CD14-positive monocyte (primary cell): ENCODE data around the gene SMC2. TPM values are rescaled to one million over a fixed set of nuclear protein-coding genes. Genes with fewer than 3 reads are reported as not detected.

Source experiments
- DNase-seq, 3 donors: peaks; one replicate each; pipeline ENCODE4 v3.0.0-alpha.2; 2011 to 2022
- H2AFZ ChIP-seq: 2 replicates; pipeline ENCODE4 v1.6.0; 2012; ENCODE audit warnings: mild to moderate bottlenecking, low read depth, low read length, inconsistent platforms; ENCODE audit not compliant: insufficient read depth, poor library complexity, severe bottlenecking
- H3K27ac ChIP-seq, 2 donors: 1 replicate in 1 of 2; 2 replicates in 1 of 2; pipeline ENCODE4 v1.5.1; 2012 to 2013; ENCODE audit warnings: low read length in 2 of 2, control low read depth in 1 of 2, inconsistent platforms in 1 of 2, low read depth in 1 of 2, mild to moderate bottlenecking in 1 of 2
- H3K27me3 ChIP-seq, 2 donors: one replicate each; pipeline versions ENCODE4 v1.6.0 to v1.6.1; 2011 to 2013; ENCODE audit warnings: low read length in 2 of 2; ENCODE audit not compliant: control insufficient read depth in 2 of 2, insufficient read depth in 2 of 2
- H3K36me3 ChIP-seq, 2 donors: replicated peaks in 1 of 2; 1 replicate in 1 of 2; 2 replicates in 1 of 2; pipeline versions ENCODE4 v1.5.1 to v1.6.1; 2012 to 2013; ENCODE audit warnings: low read length in 2 of 2, control low read depth in 1 of 2, inconsistent platforms in 1 of 2, mild to moderate bottlenecking in 1 of 2; ENCODE audit not compliant: insufficient read depth in 2 of 2, control insufficient read depth in 1 of 2
- H3K4me1 ChIP-seq, 2 donors: 1 replicate in 1 of 2; 2 replicates in 1 of 2; pipeline versions ENCODE4 v1.5.1 to v1.6.1; 2012 to 2013; ENCODE audit warnings: low read length in 2 of 2, control low read depth in 1 of 2, inconsistent platforms in 1 of 2, mild to moderate bottlenecking in 1 of 2, moderate library complexity in 1 of 2; ENCODE audit not compliant: insufficient read depth in 2 of 2, control insufficient read depth in 1 of 2
- H3K4me2 ChIP-seq: replicated peaks from 2 replicates; pipeline ENCODE3; 2012; ENCODE audit warnings: low read length, moderate library complexity, mild to moderate bottlenecking; ENCODE audit not compliant: poor library complexity, severe bottlenecking; ENCODE audit errors: extremely low read depth
- H3K4me3 ChIP-seq, 3 experiments: fragments of 200-600 bp in 1 of 3; sonication (generic) in 1 of 3; replicated peaks in 1 of 3; 1 replicate in 2 of 3; 2 replicates in 1 of 3; pipeline ENCODE4 v1.5.1; 2011 to 2013; ENCODE audit warnings: low read length in 3 of 3, mild to moderate bottlenecking in 3 of 3, control low read depth in 2 of 3, low read depth in 2 of 3, inconsistent platforms in 1 of 3, moderate library complexity in 1 of 3
- H3K79me2 ChIP-seq: 2 replicates; pipeline ENCODE4 v1.6.0; 2012; ENCODE audit warnings: mild to moderate bottlenecking, control low read depth, inconsistent platforms, low read length, moderate library complexity; ENCODE audit not compliant: insufficient read depth
- H3K9ac ChIP-seq: 2 replicates; pipeline ENCODE4 v1.6.0; 2017; ENCODE audit warnings: low read length, mild to moderate bottlenecking; ENCODE audit not compliant: insufficient read depth, poor library complexity, severe bottlenecking
- H3K9me3 ChIP-seq, 2 donors: replicated peaks in 1 of 2; 1 replicate in 1 of 2; 2 replicates in 1 of 2; pipeline versions ENCODE4 v1.5.1 to v1.6.1; 2012 to 2013; ENCODE audit warnings: low read length in 2 of 2, control low read depth in 1 of 2; ENCODE audit not compliant: control insufficient read depth in 1 of 2, insufficient read depth in 1 of 2
- H4K20me1 ChIP-seq: 2 replicates; pipeline ENCODE4 v1.6.0; 2012; ENCODE audit warnings: mild to moderate bottlenecking, low read length, control low read depth, moderate library complexity; ENCODE audit not compliant: insufficient read depth
- H3K27ac Mint-ChIP-seq, 7 donors: one replicate each; pipeline ENCODE4 v1.8.0; 2020; ENCODE audit warnings: mild to moderate bottlenecking in 7 of 7, mixed read lengths in 7 of 7, moderate library complexity in 6 of 7, inconsistent platforms in 2 of 7
- H3K27me3 Mint-ChIP-seq, 3 donors: one replicate each; pipeline ENCODE4 v1.8.0; 2021 to 2022; ENCODE audit warnings: low read depth in 3 of 3, mild to moderate bottlenecking in 3 of 3, mixed read lengths in 3 of 3, moderate library complexity in 3 of 3, inconsistent platforms in 1 of 3
- H3K36me3 Mint-ChIP-seq, 2 donors: one replicate each; pipeline ENCODE4 v1.8.0; 2020; ENCODE audit warnings: mixed read lengths in 2 of 2, inconsistent platforms in 1 of 2, mild to moderate bottlenecking in 1 of 2
- H3K4me1 Mint-ChIP-seq: one replicate; pipeline ENCODE4 v1.8.0; 2020; ENCODE audit warnings: mild to moderate bottlenecking, mixed read lengths
- H3K4me3 Mint-ChIP-seq, 2 donors: one replicate each; pipeline ENCODE4 v1.8.0; 2020; ENCODE audit warnings: mild to moderate bottlenecking in 2 of 2, mixed read lengths in 2 of 2, moderate library complexity in 1 of 2
- H3K9me3 Mint-ChIP-seq, 7 donors: one replicate each; pipeline ENCODE4 v1.8.0; 2020 to 2022; ENCODE audit warnings: mixed read lengths in 7 of 7, mild to moderate bottlenecking in 6 of 7, moderate library complexity in 6 of 7, inconsistent platforms in 2 of 7
- CTCF ChIP-seq: fragments of 200-600 bp; IDR thresholded peaks from one replicate; pipeline ENCODE4 v1.8.0; 2022; ENCODE audit warnings: antibody characterized with exemption, mild to moderate bottlenecking
- WGBS: methylation state at CpG from one replicate; pipeline ENCODE4 v1.1.5; 2013; ENCODE audit warnings: missing lambda C conversion rate; ENCODE audit not compliant: insufficient coverage; 5-methylcytosine and 5-hydroxymethylcytosine counted together
- intact Hi-C, 2 donors: fragments of 100-400 bp; cut with micrococcal nuclease; formaldehyde crosslinking; loops; one replicate each; pipeline versions ENCODE4 v1.15.0 to v1.15.1; 2023
- polyA plus RNA-seq, 3 donors: library from polyadenylated mRNA; depleted of rRNA in 1 of 3; unstranded in 2 of 3; stranded (reverse) in 1 of 3; fragments of 300-500 nt in 2 of 3; fragments of >200 nt in 1 of 3; fragmentation: Illumina TruSeq in 2 of 3; gene quantifications; 1 replicate in 2 of 3; 2 replicates in 1 of 3; pipeline ENCODE4 v1.2.3, GENCODE V29; 2012 to 2021

Gene SMC2
- polyA plus RNA-seq, 3 donors: 0.77 to 3.6 (median 2.7) TPM

GRCh38 chr9:104099630-104100029 lies 5.5 kb downstream of the SMC2 start:
- H4K20me1 ChIP-seq: no peaks in the 10 kb centered on the region
- Mint-ChIP-seq H3K4me3 (no peak overlapping the region), H3K36me3 (peaks cover 41 to 48% of the 10 kb centered on the region in 2 donors), H3K27me3 (no peaks in the 10 kb centered on the region), H3K4me1 (peaks cover 10% of the 10 kb centered on the region), H3K9me3 (no peaks in the 10 kb centered on the region), H3K27ac (no peak overlapping the region)
- no peak overlapping the region for H3K27ac ChIP-seq
- H3K9me3 ChIP-seq: no peaks in the 10 kb centered on the region
- intact Hi-C loops: no loop called here
- H3K4me1 ChIP-seq: peaks cover 7 to 9% of the 10 kb centered on the region in 2 donors
- DNase-seq: no peak
- no peak overlapping the region for H3K4me3 ChIP-seq
- no peak overlapping the region for H3K4me2 ChIP-seq
- peaks cover 44% of the 10 kb centered on the region for H3K79me2 ChIP-seq
- H3K9ac ChIP-seq: no peak overlapping the region
- WGBS: no CpG with 5 or more reads among the region's 1 CpG
- H3K27me3 ChIP-seq: no peaks in the 10 kb centered on the region
- TF ChIP-seq CTCF: no peak
- no peak overlapping the region for H2AFZ ChIP-seq
- peaks cover 32 to 49% of the 10 kb centered on the region in 2 donors for H3K36me3 ChIP-seq

DNA sequence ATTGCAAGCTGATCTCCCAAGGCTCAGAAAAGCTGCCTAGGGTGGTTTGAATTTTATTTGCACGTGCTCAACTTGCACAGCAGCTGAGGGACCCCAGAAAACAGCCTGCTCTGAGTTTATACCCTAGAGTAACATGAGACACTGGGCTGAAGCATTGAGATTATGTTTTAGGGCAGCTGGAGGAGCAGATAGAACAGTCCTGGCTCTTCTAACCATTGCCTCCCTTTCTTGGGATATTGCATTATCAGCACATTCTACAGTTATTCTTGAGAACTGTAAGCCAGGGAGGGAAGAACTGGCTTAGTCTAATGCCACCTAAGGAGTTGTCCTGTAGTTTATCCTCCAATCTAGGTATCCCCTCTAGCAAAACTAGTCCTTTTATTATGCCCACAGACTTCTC lies 10.3 kb downstream of the SMC2 start:
- peaks cover 0 to 2% (median 0%) of the 10 kb centered on the region in 7 donors for H3K9me3 Mint-ChIP-seq
- Histone ChIP-seq H3K9me3 (no peaks in the 10 kb centered on the region), H3K4me3 (no peak overlapping the region), H3K9ac (no peak overlapping the region), H2AFZ (no peak overlapping the region), H3K36me3 (peaks cover 47 to 94% of the 10 kb centered on the region in 2 donors), H3K4me2 (no peak overlapping the region), H3K27ac (no peak overlapping the region), H3K79me2 (no peaks in the 10 kb centered on the region), H3K27me3 (no peaks in the 10 kb centered on the region), H3K4me1 (no peaks in the 10 kb centered on the region), H4K20me1 (no peaks in the 10 kb centered on the region)
- 29% methylated on average over 1 of the region's 1 CpG for WGBS
- H3K36me3 Mint-ChIP-seq: peaks cover 56 to 65% of the 10 kb centered on the region in 2 donors
- H3K27me3 Mint-ChIP-seq: no peaks in the 10 kb centered on the region
- no peak for TF ChIP-seq CTCF
- no peak overlapping the region for H3K27ac Mint-ChIP-seq
- H3K4me3 Mint-ChIP-seq: no peak overlapping the region
- no peak for DNase-seq
- intact Hi-C loops: no loop called here
- no peaks in the 10 kb centered on the region for H3K4me1 Mint-ChIP-seq
